KBM-7 (cell line): ENCODE data around the gene REPS1.

Experiments used
- DNase-seq: peaks from one replicate; pipeline ENCODE4 v3.0.0-alpha.2; 2015
- in situ Hi-C: fragments of 300-500 bp; cut with MboI; formaldehyde crosslinking; loops from 2 replicates; pipeline ENCODE4 v1.14.3; 2020; ENCODE audit warnings: low sequenced_read_pairs, low pct_unique_long_range_greater_than_20kb, mixed read lengths

Gene REPS1

GRCh38 chr6:138873191-138873590 is 114.9 kb downstream of the REPS1 start:
- in situ Hi-C loops, result no loop called here
- no peak for DNase-seq

GRCh38 chr6:138869398-138869797 is 118.7 kb downstream of the REPS1 start:
- no peak for DNase-seq

GRCh38 chr6:138868181-138868580 is 119.9 kb downstream of the REPS1 start:
- in situ Hi-C loops, result no loop called here
- DNase-seq, result no peak

More at GRCh38 chr6:138869398-138869797, 118.7 kb downstream of the REPS1 start:
- in situ Hi-C loops, result no loop called here

- in situ Hi-C loops, result no loop called here
- no peak for DNase-seq
Observed at GRCh38 chr6:138865480-138866109, 122.5 kb downstream of the REPS1 start.

- no peak for DNase-seq
- in situ Hi-C loops, result no loop called here
Observed at GRCh38 chr6:138864343-138864890, 123.6 kb downstream of the REPS1 start.

GRCh38 chr6:138863321-138863720 is 124.7 kb downstream of the REPS1 start:
- DNase-seq, result no peak
- in situ Hi-C loops, result no loop called here

GRCh38 chr6:138862456-138862855 is 125.6 kb downstream of the REPS1 start:
- DNase-seq, result no peak
- in situ Hi-C loops, result no loop called here

GRCh38 chr6:138857775-138858174 is 130.3 kb downstream of the REPS1 start:
- in situ Hi-C loops, result no loop called here

GRCh38 chr6:138856654-138857053 is 131.4 kb downstream of the REPS1 start:
- no peak for DNase-seq
- in situ Hi-C loops, result no loop called here

More at GRCh38 chr6:138857775-138858174, 130.3 kb downstream of the REPS1 start:
- DNase-seq, result peak; percentile 38
